ENCODE measurements around the gene KCNMA1. TPM values are rescaled to one million over a fixed set of nuclear protein-coding genes. Genes with fewer than 3 reads are reported as not detected.

KCNMA1 gene
- total RNA-seq, 1 experiment from 2014 or later = 0.49 TPM

- ChIA-PET CTCF (no interaction called here), RAD21 (ENCODE audit: low non-redundant PET in 1 of 2, low total read pairs in 2 of 2, uncharacterized antibody in 2 of 2, unreplicated experiment in 2 of 2) (no interaction called here), POLR2A (no interaction called here)
- Histone ChIP-seq H3K4me1 (ENCODE audit: control insufficient read depth in 1 of 2, insufficient read depth in 2 of 2, low read length in 2 of 2) (no peaks in the 10 kb centered on the region), H3K4me3 (replicated peaks in 1 of 2; ENCODE audit: low read depth in 1 of 2, low read length in 2 of 2) (no peak overlapping the region), H3K4me2 (ENCODE audit: low read length) (no peak overlapping the region), H2AFZ (ENCODE audit: low read depth, low read length, poor library complexity, severe bottlenecking) (no peak overlapping the region), H3K9me2 (ENCODE audit: insufficient read depth) (no peaks in the 10 kb centered on the region), H3K27me3 (ENCODE audit: insufficient read depth, low read length) (peaks cover 59% of the 10 kb centered on the region), H3K79me2 (ENCODE audit: insufficient read depth, low read length) (no peaks in the 10 kb centered on the region), H3K27ac (ENCODE audit: low read depth, low read length) (no peak overlapping the region), H4K20me1 (ENCODE audit: insufficient read depth) (no peaks in the 10 kb centered on the region), H3K36me3 (ENCODE audit: control insufficient read depth in 1 of 2, insufficient read depth in 2 of 2, low read length in 2 of 2) (no peaks in the 10 kb centered on the region), H3K9me3 (ENCODE audit: control insufficient read depth in 1 of 2, insufficient read depth in 1 of 2, low read depth in 1 of 2, low read length in 2 of 2) (no peaks in the 10 kb centered on the region), H3K9ac (ENCODE audit: low read length) (no peak overlapping the region)
- no peak for DNase-seq (ENCODE audit: low read depth, low spot score)
- intact Hi-C loops (cut with micrococcal nuclease) = no loop called here
- BruUV-seq (replicated peaks) = no TSS peak
- no peak for ATAC-seq
- TF ChIP-seq YY1 (IDR thresholded peaks at IDR 0.05; ENCODE audit: extremely low read depth, insufficient replicate concordance, low read depth, low read length) = no peak
These were observed 331.7 kb downstream of the KCNMA1 start for GRCh38 chr10:77305650-77306632.

DNA sequence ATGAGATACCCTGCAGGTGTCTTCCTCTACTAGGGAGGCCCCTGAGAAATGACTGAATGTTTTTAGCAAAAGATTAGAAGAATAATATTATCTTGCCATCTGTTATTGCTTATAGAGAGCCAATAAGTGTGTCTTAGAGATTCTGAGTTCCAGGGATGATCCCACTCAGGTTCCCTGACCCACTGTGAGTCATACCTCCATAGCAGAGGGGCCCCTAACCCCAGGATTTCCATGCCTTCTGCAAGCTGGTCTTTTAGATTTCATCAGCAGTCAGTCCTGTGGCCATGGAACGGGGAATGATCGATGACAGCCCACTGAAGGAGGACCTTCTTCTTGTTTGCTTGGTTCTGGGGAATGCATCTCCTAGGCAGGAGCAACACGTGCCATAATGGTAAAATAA is 333.4 kb downstream of the KCNMA1 start:
- no peaks in the 10 kb centered on the region for H3K9me3 ChIP-seq (ENCODE audit: control insufficient read depth in 1 of 2, insufficient read depth in 1 of 2, low read depth in 1 of 2, low read length in 2 of 2)
- H3K9ac ChIP-seq (ENCODE audit: low read length) = no peak overlapping the region
- H3K79me2 ChIP-seq (ENCODE audit: insufficient read depth, low read length) = no peaks in the 10 kb centered on the region
- no peak overlapping the region for H2AFZ ChIP-seq (ENCODE audit: low read depth, low read length, poor library complexity, severe bottlenecking)
- H3K27me3 ChIP-seq (ENCODE audit: insufficient read depth, low read length) = peaks cover 59% of the 10 kb centered on the region
- CTCF ChIA-PET = no interaction called here
- H3K4me2 ChIP-seq (ENCODE audit: low read length) = no peak overlapping the region
- TF ChIP-seq, protein P1, sequence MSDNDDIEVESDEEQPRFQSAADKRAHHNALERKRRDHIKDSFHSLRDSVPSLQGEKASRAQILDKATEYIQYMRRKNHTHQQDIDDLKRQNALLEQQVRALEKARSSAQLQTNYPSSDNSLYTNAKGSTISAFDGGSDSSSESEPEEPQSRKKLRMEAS (IDR thresholded peaks at IDR 0.05) = no peak
- TF ChIP-seq CEBPB (IDR thresholded peaks at IDR 0.05; ENCODE audit: low read depth) (no peak), ZNF274 (IDR thresholded peaks at IDR 0.05; ENCODE audit: low read depth, low read length) (no peak), JUND (IDR thresholded peaks at IDR 0.05) (no peak), ZFX (IDR thresholded peaks at IDR 0.05) (no peak), SRF (IDR thresholded peaks at IDR 0.05; ENCODE audit: low read depth) (no peak), SP1 (IDR thresholded peaks at IDR 0.05; ENCODE audit: low read depth) (no peak), FOSL1 (IDR thresholded peaks at IDR 0.05; ENCODE audit: low read depth) (no peak), YY1 (IDR thresholded peaks at IDR 0.05; ENCODE audit: extremely low read depth, insufficient replicate concordance, low read depth, low read length) (no peak), EGR1 (IDR thresholded peaks at IDR 0.05; ENCODE audit: low read depth) (no peak), EZH2 (IDR thresholded peaks at IDR 0.05) (no peak), SIN3A (IDR thresholded peaks at IDR 0.05; ENCODE audit: low read depth) (no peak), ELF1 (IDR thresholded peaks at IDR 0.05; ENCODE audit: borderline replicate concordance, low read depth) (no peak), CBX3 (IDR thresholded peaks at IDR 0.05; ENCODE audit: low read depth) (no peak), POLR2AphosphoS5 (IDR thresholded peaks at IDR 0.05; ENCODE audit: low read depth, low read length) (no peak)
- TF ChIP-seq, protein P2, sequence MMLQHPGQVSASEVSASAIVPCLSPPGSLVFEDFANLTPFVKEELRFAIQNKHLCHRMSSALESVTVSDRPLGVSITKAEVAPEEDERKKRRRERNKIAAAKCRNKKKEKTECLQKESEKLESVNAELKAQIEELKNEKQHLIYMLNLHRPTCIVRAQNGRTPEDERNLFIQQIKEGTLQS (IDR thresholded peaks at IDR 0.05) = no peak
- TF ChIP-seq, protein P3, sequence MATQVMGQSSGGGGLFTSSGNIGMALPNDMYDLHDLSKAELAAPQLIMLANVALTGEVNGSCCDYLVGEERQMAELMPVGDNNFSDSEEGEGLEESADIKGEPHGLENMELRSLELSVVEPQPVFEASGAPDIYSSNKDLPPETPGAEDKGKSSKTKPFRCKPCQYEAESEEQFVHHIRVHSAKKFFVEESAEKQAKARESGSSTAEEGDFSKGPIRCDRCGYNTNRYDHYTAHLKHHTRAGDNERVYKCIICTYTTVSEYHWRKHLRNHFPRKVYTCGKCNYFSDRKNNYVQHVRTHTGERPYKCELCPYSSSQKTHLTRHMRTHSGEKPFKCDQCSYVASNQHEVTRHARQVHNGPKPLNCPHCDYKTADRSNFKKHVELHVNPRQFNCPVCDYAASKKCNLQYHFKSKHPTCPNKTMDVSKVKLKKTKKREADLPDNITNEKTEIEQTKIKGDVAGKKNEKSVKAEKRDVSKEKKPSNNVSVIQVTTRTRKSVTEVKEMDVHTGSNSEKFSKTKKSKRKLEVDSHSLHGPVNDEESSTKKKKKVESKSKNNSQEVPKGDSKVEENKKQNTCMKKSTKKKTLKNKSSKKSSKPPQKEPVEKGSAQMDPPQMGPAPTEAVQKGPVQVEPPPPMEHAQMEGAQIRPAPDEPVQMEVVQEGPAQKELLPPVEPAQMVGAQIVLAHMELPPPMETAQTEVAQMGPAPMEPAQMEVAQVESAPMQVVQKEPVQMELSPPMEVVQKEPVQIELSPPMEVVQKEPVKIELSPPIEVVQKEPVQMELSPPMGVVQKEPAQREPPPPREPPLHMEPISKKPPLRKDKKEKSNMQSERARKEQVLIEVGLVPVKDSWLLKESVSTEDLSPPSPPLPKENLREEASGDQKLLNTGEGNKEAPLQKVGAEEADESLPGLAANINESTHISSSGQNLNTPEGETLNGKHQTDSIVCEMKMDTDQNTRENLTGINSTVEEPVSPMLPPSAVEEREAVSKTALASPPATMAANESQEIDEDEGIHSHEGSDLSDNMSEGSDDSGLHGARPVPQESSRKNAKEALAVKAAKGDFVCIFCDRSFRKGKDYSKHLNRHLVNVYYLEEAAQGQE (IDR thresholded peaks at IDR 0.05; ENCODE audit: low read depth) = no peak
- DNase-seq (ENCODE audit: low read depth, low spot score) (no peak), ATAC-seq (no peak)
- no peaks in the 10 kb centered on the region for H4K20me1 ChIP-seq (ENCODE audit: insufficient read depth)
- no peaks in the 10 kb centered on the region for H3K4me1 ChIP-seq (ENCODE audit: control insufficient read depth in 1 of 2, insufficient read depth in 2 of 2, low read length in 2 of 2)
- no peak overlapping the region for H3K27ac ChIP-seq (ENCODE audit: low read depth, low read length)
- no peak overlapping the region for H3K4me3 ChIP-seq (replicated peaks in 1 of 2; ENCODE audit: low read depth in 1 of 2, low read length in 2 of 2)
- no peaks in the 10 kb centered on the region for H3K36me3 ChIP-seq (ENCODE audit: control insufficient read depth in 1 of 2, insufficient read depth in 2 of 2, low read length in 2 of 2)
- POLR2A ChIA-PET = no interaction called here
- no peaks in the 10 kb centered on the region for H3K9me2 ChIP-seq (ENCODE audit: insufficient read depth)
- no TSS peak for BruUV-seq (replicated peaks)
- RAD21 ChIA-PET (ENCODE audit: low non-redundant PET in 1 of 2, low total read pairs in 2 of 2, uncharacterized antibody in 2 of 2, unreplicated experiment in 2 of 2) = no interaction called here
- intact Hi-C loops (cut with micrococcal nuclease) = no loop called here

Measured in HCT116 (cell line).